ENCODE results near the gene VAMP5. TPM values are rescaled to one million over a fixed set of nuclear protein-coding genes. Genes with fewer than 3 reads are reported as not detected.

Gene VAMP5, protein sequence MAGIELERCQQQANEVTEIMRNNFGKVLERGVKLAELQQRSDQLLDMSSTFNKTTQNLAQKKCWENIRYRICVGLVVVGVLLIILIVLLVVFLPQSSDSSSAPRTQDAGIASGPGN
- total RNA-seq (10 to 100 TPM; 24.6 to 24.7 TPM), polyA plus RNA-seq (100 to 1,000 TPM; 135 to 143 (median 139) TPM), total RNA-seq (2.0 to 8.4 (median 5.1) reads per million in 6 experiments)

DNA sequence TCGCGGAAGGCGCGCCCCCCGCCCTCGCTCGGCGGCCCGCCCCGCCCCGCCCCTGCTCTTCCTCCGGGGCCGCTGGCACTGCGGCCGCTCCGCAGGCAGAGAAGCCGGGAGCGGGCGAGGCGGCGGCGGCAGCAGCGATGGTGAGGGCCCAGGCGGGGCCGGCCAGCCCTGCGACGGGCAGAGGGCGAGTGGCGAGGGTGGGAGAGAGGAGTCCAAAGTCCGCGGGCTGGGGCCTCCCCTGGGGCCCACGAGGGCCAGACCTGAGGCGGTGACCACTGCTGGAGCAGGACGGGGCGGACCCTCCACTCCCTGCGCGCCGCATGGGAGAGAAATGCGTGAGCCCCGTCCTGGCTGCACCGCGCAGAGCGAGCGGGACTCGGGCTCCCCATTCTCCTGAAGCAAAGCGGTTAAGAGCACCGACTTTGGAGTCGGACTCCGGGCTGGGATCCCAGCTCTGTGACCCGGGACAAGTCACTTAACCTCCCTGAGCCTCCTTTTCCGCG, at the start of gene VAMP5:
Gene VAMP5 (plus strand): TSS at position 78 of the 503 bp plus-strand sequence. CDS start 60 bp downstream, at position 138.
- peak within 1 kb of the TSS; percentile 80 to 94 (median 90) for H3K4me3 Mint-ChIP-seq
- POLR2A ChIA-PET = interaction anchor here (0.6 to 7.4 kb wide), 8 partner anchors 11 to 436 kb away, joined by 3 to 88 read pairs (median 6); partner anchors contain the start of genes C2orf68, GGCX, RNF181 and TGOLN2

DNA sequence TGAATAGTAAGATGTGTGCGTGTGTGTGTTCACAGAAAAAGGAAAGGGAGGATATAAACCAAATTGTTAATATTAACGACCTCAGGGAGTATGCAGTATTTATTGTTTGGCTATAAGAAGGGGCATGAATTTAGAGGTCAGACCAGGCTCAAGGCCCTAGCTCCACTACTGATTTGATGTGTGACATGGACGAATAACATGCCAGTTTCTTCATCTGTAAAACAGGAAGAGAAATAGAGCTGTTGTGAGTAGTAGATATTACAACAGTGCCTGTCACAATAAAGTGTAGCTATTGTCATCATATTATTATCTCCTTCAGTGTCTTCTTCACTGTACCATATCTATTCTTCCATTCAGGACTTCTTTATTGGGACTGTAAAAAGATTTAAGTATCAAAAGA, 49.4 kb upstream of the VAMP5 start:
- H3K27me3 Mint-ChIP-seq = no peaks in the 10 kb centered on the region
- no peak overlapping the region for H3K4me3 Mint-ChIP-seq
- H3K4me1 Mint-ChIP-seq = peaks cover 6 to 18% (median 12%) of the 10 kb centered on the region in 4 donors
- H3K9me3 Mint-ChIP-seq = no peaks in the 10 kb centered on the region
- no peaks in the 10 kb centered on the region for H3K36me3 Mint-ChIP-seq
- peak overlapping the region in 4 of 10 donors; percentile 6 to 44 (median 12) for H3K27ac Mint-ChIP-seq
- POLR2A ChIA-PET = interaction anchor here (1.4 kb wide), 1 partner anchor 116 kb away, joined by 3 read pairs; the partner anchor contains the start of gene SH2D6
- ATAC-seq (no peak), DNase-seq (no peak)

More for the DNA sequence above, at the start of gene VAMP5:
- H3K9me3 Mint-ChIP-seq = no peaks in the 10 kb centered on the region
- H3K4me1 Mint-ChIP-seq = peaks cover 37 to 78% (median 67%) of the 10 kb centered on the region in 4 donors
- DNase-seq (peak in 6 of 10 donors; percentile 35 to 67 (median 47)), ATAC-seq (peak; percentile 44 to 69)
- peaks cover 0 to 21% (median 7%) of the 10 kb centered on the region in 3 donors for H3K36me3 Mint-ChIP-seq
- no peaks in the 10 kb centered on the region for H3K27me3 Mint-ChIP-seq
- peak within 1 kb of the TSS; percentile 86 to 98 (median 96) for H3K27ac Mint-ChIP-seq

DNA sequence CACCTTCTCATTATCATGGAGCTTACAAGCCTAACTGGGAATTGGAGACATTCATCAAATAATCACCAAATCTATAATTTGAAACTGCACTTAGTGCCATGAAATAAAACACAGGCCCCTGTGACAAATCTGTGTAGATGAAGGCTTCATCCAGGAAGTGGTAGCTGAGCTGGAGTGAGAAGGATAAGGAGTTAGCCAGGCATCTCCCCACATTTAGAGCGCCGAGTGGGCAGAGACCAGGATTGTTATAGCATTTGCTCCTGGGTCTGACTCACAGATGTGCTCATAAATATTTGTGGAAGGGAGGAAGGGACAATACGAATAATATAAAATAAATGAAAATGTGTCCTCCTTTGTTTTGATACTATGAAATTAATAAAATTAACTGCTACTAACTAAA, 47.8 kb upstream of the VAMP5 start:
- Mint-ChIP-seq H3K27ac (peak overlapping the region in 1 of 10 donors; percentile 48), H3K9me3 (no peaks in the 10 kb centered on the region), H3K4me1 (peaks cover 13 to 34% (median 27%) of the 10 kb centered on the region in 4 donors), H3K27me3 (no peaks in the 10 kb centered on the region), H3K4me3 (peak overlapping the region in 1 of 10 donors; percentile 26), H3K36me3 (peaks cover 0 to 12% (median 2%) of the 10 kb centered on the region in 3 donors)
- POLR2A ChIA-PET = interaction anchor here (1.4 to 6.7 kb wide), 4 partner anchors 10 to 209 kb away, joined by 4 to 144 read pairs (median 62); partner anchors contain the start of genes GGCX and TGOLN2
- ATAC-seq (no peak), DNase-seq (no peak)

DNA sequence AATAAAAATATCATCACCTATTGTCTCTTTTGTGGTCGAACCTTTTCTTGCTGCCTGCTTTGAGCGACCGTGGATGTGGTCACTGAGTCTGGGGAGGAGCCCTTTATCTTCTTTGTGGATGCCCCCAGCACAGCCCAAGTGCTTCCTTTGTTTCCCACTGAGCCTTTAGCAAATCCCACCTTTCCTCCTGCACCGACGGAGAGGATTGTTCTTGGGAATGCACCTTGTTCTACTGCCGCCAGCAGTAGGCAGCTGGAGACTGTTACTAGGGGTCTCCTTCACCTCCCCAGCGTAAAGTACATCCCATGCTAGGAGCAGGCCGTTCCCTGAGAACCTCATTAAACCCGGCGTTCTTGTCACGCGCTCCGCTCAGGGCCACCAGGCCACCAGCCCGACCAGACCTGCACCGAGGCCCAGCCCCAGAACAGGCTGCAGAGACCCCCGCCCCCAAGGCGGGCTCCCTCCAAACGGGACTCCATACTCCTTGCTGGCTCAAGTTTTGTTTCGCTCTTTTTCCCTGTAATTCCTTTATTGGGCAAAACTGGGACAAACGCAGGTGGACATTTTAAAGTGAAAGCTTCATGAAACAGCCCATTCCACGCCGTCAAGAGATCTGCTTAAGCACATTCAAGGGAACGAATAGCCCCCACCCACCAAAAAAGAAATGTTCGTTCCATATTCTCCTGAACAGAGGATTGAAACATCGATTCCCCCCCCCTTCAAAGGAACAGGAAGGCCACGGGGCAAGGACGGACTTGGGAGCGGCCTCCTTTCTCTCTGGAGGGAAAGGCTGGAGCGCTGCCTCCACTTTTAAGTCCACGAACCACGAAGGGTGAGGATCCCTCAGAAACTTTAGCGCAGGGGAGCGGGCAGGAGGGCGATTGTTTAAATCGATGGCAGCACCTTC, 46.4 kb upstream of the VAMP5 start:
- DNase-seq = peak in 6 of 10 donors; percentile 16 to 48 (median 28)
- no peaks in the 10 kb centered on the region for H3K9me3 Mint-ChIP-seq
- H3K36me3 Mint-ChIP-seq = peaks cover 4 to 26% (median 11%) of the 10 kb centered on the region in 3 donors
- peak overlapping the region; percentile 91 to 96 (median 95) for H3K4me3 Mint-ChIP-seq
- peak; percentile 4 to 15 for ATAC-seq
- H3K4me1 Mint-ChIP-seq = peaks cover 17 to 47% (median 38%) of the 10 kb centered on the region in 4 donors
- no peaks in the 10 kb centered on the region for H3K27me3 Mint-ChIP-seq
- H3K27ac Mint-ChIP-seq = peak overlapping the region; percentile 90 to 97 (median 94)
- POLR2A ChIA-PET = interaction anchor here (0.7 to 6.7 kb wide), 24 partner anchors 8 to 903 kb away, joined by 3 to 144 read pairs (median 6); partner anchors contain the start of genes C2orf68, ELMOD3, GGCX and KDM3A

DNA sequence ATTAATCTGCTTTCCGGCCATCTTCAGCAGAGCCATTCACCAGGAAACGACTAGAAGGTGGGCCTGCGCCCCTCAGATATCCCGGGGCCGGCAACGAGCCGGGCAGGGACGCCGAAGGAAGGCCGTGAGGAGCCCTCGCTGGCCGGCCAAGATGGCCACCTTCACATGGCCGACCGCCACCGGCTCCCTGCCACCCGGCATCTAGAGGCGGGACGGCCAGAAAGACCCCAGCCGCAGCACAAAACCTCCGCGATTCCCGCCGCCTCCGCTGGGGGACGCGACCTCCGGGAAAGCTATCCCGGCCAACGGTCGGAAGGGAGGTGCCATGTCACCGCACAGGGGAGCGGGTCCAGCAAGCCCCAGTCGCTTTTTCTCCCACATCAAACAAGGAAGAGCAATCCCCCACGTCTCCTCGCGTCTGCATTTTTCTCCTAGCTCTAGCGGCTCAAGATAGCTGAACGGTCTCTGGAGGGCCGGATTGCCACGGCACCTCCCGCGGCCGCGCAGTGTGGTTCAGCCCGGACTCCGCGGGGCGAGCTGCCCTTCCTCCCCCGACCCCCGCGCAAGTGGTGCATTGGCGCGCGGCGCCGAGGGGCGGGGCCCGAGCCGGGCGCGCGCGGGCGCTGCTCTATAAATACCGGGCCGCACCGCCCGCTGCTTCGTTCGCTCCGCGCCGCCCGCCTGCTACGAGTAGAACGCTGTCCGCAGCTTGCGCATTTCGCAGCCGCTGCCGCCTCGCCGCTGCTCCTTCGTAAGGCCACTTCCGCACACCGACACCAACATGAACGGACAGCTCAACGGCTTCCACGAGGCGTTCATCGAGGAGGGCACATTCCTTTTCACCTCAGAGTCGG, 45.5 kb upstream of the VAMP5 start, which contains the start of gene MAT2A:
Gene MAT2A (plus strand): TSS at position 662 of the 854 bp plus-strand sequence. CDS start 120 bp downstream, at position 782.
- Mint-ChIP-seq H3K4me3 (peak within 1 kb of the TSS; percentile 91 to 96 (median 95)), H3K27me3 (no peaks in the 10 kb centered on the region), H3K4me1 (peaks cover 21 to 50% (median 40%) of the 10 kb centered on the region in 4 donors), H3K36me3 (peaks cover 10 to 34% (median 16%) of the 10 kb centered on the region in 3 donors), H3K9me3 (no peaks in the 10 kb centered on the region), H3K27ac (peak within 1 kb of the TSS; percentile 90 to 98 (median 95))
- POLR2A ChIA-PET = interaction anchor here (0.5 to 6.7 kb wide), 36 partner anchors 9 to 902 kb away, joined by 3 to 144 read pairs (median 5); partner anchors contain the start of genes C2orf68, ELMOD3, GGCX and KDM3A
- DNase-seq (peak; percentile 71 to 91 (median 86)), ATAC-seq (peak; percentile 74 to 76)

DNA sequence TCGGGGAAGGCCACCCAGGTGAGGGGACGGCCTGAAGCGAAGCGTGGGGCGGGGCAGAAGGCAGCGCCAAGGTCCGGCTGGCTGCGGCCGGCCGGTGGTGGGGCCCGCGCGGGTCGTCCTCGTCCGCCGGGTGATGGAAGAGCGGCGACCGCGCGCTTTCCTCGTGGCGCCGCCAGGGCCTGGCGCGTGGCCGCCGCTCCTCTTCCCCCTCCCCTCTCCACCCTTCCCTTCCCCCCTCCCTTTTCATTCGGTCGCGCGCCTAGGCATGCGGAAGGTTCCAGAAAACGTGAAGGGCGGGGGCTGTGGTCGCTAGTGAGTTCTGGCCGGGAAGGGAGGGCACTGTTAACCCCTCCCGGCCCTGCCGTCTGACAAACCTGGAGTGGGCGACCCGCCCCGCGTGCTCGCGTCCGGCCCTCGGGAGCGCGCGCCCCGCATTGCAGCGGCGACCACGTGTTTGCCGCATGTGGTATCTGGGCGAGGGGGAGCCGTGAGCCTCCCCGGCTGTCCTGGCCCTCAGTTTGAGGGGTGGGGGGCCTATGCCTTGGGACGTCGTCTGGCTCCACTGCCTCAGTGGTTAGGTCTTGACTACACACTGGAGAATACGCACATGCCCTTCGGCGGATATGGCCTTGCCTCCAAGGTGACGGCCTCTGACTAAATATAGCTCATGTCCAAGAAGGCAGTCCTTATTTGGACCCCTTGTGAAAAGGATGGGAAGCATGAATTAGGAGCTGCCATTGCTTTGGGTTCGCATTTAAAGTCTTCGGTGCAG, 44.7 kb upstream of the VAMP5 start:
- no peaks in the 10 kb centered on the region for H3K9me3 Mint-ChIP-seq
- no peaks in the 10 kb centered on the region for H3K27me3 Mint-ChIP-seq
- POLR2A ChIA-PET = interaction anchor here (0.8 to 6.7 kb wide), 35 partner anchors 8 to 902 kb away, joined by 3 to 144 read pairs (median 5); partner anchors contain the start of genes C2orf68, ELMOD3, GGCX and KDM3A
- DNase-seq = peak; percentile 51 to 83 (median 66)
- peak; percentile 50 to 62 for ATAC-seq
- peaks cover 26 to 54% (median 43%) of the 10 kb centered on the region in 4 donors for H3K4me1 Mint-ChIP-seq
- peak overlapping the region; percentile 91 to 96 (median 95) for H3K4me3 Mint-ChIP-seq
- peaks cover 10 to 43% (median 21%) of the 10 kb centered on the region in 3 donors for H3K36me3 Mint-ChIP-seq
- H3K27ac Mint-ChIP-seq = peak overlapping the region; percentile 90 to 98 (median 95)

DNA sequence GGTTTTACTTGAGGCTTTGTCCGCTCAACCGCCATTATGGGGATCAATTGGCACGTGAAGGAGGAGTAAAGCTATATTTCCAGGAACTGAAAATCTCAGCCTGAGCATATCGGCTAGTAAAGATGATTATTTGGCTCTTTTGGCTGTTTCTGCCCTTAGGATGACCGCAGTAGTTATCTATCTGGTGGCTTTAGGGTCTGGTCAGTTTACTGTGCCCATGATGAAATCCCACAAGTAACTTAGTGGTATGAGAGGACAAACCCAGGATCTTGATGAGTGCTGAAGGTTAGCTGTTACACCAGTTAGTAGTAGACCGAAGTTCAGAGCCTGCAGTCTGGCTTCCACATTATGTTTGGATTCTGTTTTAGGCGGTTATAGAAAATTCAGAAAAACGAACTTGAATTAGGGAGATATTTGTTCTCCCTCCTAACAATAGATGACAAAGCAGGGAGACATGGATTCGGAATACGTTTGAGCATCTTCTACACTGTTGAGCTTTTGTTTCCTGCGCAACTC, 44.0 kb upstream of the VAMP5 start:
- Mint-ChIP-seq H3K4me1 (peaks cover 26 to 54% (median 44%) of the 10 kb centered on the region in 4 donors), H3K27me3 (no peaks in the 10 kb centered on the region), H3K36me3 (peaks cover 10 to 49% (median 21%) of the 10 kb centered on the region in 3 donors), H3K4me3 (peak overlapping the region; percentile 90 to 96 (median 95)), H3K9me3 (no peaks in the 10 kb centered on the region), H3K27ac (peak overlapping the region in 9 of 10 donors; percentile 82 to 94 (median 91))
- ATAC-seq (no peak), DNase-seq (no peak)
- POLR2A ChIA-PET = interaction anchor here (0.8 to 6.7 kb wide), 17 partner anchors 8 to 901 kb away, joined by 3 to 144 read pairs (median 5); partner anchors contain the start of genes C2orf68, ELMOD3, GGCX and KDM3A

DNA sequence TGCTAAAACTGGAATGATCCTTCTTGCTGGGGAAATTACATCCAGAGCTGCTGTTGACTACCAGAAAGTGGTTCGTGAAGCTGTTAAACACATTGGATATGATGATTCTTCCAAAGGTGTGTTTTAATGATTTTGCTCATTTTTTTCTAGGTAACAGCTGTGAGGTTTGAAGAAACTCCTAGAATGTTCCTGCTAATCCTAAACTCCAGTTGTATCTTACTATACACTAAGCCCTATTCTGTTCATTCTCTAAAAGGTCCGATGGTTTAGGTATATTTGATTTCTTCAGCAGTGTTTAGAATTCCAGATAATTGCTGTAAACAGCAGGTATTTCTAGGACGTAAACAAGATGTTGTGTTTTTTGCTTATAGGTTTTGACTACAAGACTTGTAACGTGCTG, 43.0 kb upstream of the VAMP5 start:
- no peaks in the 10 kb centered on the region for H3K9me3 Mint-ChIP-seq
- H3K27me3 Mint-ChIP-seq = no peaks in the 10 kb centered on the region
- DNase-seq (no peak), ATAC-seq (no peak)
- peak overlapping the region in 5 of 10 donors; percentile 13 to 92 (median 43) for H3K27ac Mint-ChIP-seq
- H3K36me3 Mint-ChIP-seq = peaks cover 10 to 58% (median 21%) of the 10 kb centered on the region in 3 donors
- POLR2A ChIA-PET = interaction anchor here (0.6 to 6.7 kb wide), 8 partner anchors 14 to 214 kb away, joined by 3 to 144 read pairs (median 26); partner anchors contain the start of genes GGCX, SH2D6 and TGOLN2
- peaks cover 26 to 53% (median 44%) of the 10 kb centered on the region in 4 donors for H3K4me1 Mint-ChIP-seq
- peak overlapping the region in 8 of 10 donors; percentile 10 to 96 (median 90) for H3K4me3 Mint-ChIP-seq

DNA sequence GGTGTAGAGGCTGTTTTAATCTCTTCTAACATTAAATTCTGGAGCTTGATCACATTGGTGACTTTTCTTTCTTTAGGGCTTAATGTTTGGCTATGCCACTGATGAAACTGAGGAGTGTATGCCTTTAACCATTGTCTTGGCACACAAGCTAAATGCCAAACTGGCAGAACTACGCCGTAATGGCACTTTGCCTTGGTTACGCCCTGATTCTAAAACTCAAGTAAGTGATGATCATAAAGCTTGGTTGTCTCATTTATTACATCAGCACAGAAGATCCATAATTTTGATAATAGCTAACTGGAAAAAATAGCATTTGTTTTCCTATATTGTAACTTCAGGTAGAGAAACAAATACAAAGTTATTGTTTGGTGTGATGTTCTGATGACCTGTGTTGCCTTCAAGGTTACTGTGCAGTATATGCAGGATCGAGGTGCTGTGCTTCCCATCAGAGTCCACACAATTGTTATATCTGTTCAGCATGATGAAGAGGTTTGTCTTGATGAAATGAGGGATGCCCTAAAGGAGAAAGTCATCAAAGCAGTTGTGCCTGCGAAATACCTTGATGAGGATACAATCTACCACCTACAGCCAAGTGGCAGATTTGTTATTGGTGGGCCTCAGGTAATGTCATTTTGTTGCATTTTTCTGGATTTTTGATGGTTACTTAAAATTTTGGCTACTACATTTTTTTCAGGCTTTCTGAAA, 42.3 kb upstream of the VAMP5 start:
- peaks cover 10 to 58% (median 21%) of the 10 kb centered on the region in 3 donors for H3K36me3 Mint-ChIP-seq

More for the DNA sequence above, 42.3 kb upstream of the VAMP5 start:
- H3K4me3 Mint-ChIP-seq = peak overlapping the region in 2 of 10 donors; percentile 90 to 95
- peak overlapping the region in 6 of 10 donors; percentile 5 to 91 (median 35) for H3K27ac Mint-ChIP-seq
- no peaks in the 10 kb centered on the region for H3K27me3 Mint-ChIP-seq
- H3K9me3 Mint-ChIP-seq = no peaks in the 10 kb centered on the region
- ATAC-seq (no peak), DNase-seq (no peak)
- POLR2A ChIA-PET = interaction anchor here (0.6 to 6.7 kb wide), 6 partner anchors 14 to 215 kb away, joined by 4 to 144 read pairs (median 58); partner anchors contain the start of genes GGCX, SH2D6 and TGOLN2
- H3K4me1 Mint-ChIP-seq = peaks cover 26 to 50% (median 42%) of the 10 kb centered on the region in 4 donors
